ENCODE data around the gene UBR7.
"Not testable (repeated sequence)": the region's sequence is repeated elsewhere in the genome, so short reads cannot be mapped to it uniquely, and the experiment has no call there.

Gene UBR7

GRCh38 chr14:93195316-93195999, 11.6 kb upstream of the UBR7 start:
- DNase-seq, result no peak

- DNase-seq, result no peak
These were observed 8.0 kb upstream of the UBR7 start for GRCh38 chr14:93199031-93199430.

- no peak for DNase-seq
These were observed 6.5 kb upstream of the UBR7 start for GRCh38 chr14:93200553-93200952.

- no peak for DNase-seq
These were observed 5.8 kb upstream of the UBR7 start for GRCh38 chr14:93201155-93201704.

- peak; percentile 29 for DNase-seq
These were observed 632 bp downstream of the UBR7 start for GRCh38 chr14:93207468-93208308.

GRCh38 chr14:93212432-93212831, 5.4 kb downstream of the UBR7 start:
- no peak for DNase-seq

- no peak for DNase-seq
These were observed 7.5 kb downstream of the UBR7 start for GRCh38 chr14:93214598-93214997.

- peak; percentile 50 for DNase-seq
These were observed 12.2 kb downstream of the UBR7 start for GRCh38 chr14:93219103-93219726.

- no peak for DNase-seq
These were observed 13.5 kb downstream of the UBR7 start for GRCh38 chr14:93220509-93220908.

- no peak for DNase-seq
These were observed 16.5 kb downstream of the UBR7 start for GRCh38 chr14:93223565-93223964.

GRCh38 chr14:93228550-93228949, 21.5 kb downstream of the UBR7 start:
- no peak for DNase-seq

- no peak for DNase-seq
These were observed 23.5 kb downstream of the UBR7 start for GRCh38 chr14:93230539-93230938.

- DNase-seq, result no peak
These were observed 24.3 kb downstream of the UBR7 start for GRCh38 chr14:93231129-93231979.

GRCh38 chr14:93232159-93232558, 25.1 kb downstream of the UBR7 start:
- DNase-seq, result no peak

- not testable (repeated sequence) for DNase-seq
These were observed 26.0 kb downstream of the UBR7 start for GRCh38 chr14:93233078-93233477.

GRCh38 chr14:93234798-93235197, 27.7 kb downstream of the UBR7 start:
- no peak for DNase-seq

GRCh38 chr14:93239869-93240677, 33.0 kb downstream of the UBR7 start:
- no peak for DNase-seq

GRCh38 chr14:93240678-93241000, 33.6 kb downstream of the UBR7 start:
- no peak for DNase-seq

- no peak for DNase-seq
These were observed 38.8 kb downstream of the UBR7 start for GRCh38 chr14:93245764-93246420.

- no peak for DNase-seq
These were observed 39.5 kb downstream of the UBR7 start for GRCh38 chr14:93246534-93246933.

GRCh38 chr14:93249128-93249831, 42.2 kb downstream of the UBR7 start:
- DNase-seq, result no peak
